CD14-positive monocyte (primary cell): ENCODE measurements around the gene AGAP1. TPM values are rescaled to one million over a fixed set of nuclear protein-coding genes. Genes with fewer than 3 reads are reported as not detected.

Experiments
- DNase-seq, 3 donors: peaks; one replicate each; pipeline ENCODE4 v3.0.0-alpha.2; 2011 to 2022
- H2AFZ ChIP-seq: 2 replicates; pipeline ENCODE4 v1.6.0; 2012; ENCODE audit warnings: mild to moderate bottlenecking, low read depth, low read length, inconsistent platforms; ENCODE audit not compliant: insufficient read depth, poor library complexity, severe bottlenecking
- H3K27ac ChIP-seq, 2 donors: 1 replicate in 1 of 2; 2 replicates in 1 of 2; pipeline ENCODE4 v1.5.1; 2012 to 2013; ENCODE audit warnings: low read length in 2 of 2, control low read depth in 1 of 2, inconsistent platforms in 1 of 2, low read depth in 1 of 2, mild to moderate bottlenecking in 1 of 2
- H3K27me3 ChIP-seq, 2 donors: one replicate each; pipeline versions ENCODE4 v1.6.0 to v1.6.1; 2011 to 2013; ENCODE audit warnings: low read length in 2 of 2; ENCODE audit not compliant: control insufficient read depth in 2 of 2, insufficient read depth in 2 of 2
- H3K36me3 ChIP-seq, 2 donors: replicated peaks in 1 of 2; 1 replicate in 1 of 2; 2 replicates in 1 of 2; pipeline versions ENCODE4 v1.5.1 to v1.6.1; 2012 to 2013; ENCODE audit warnings: low read length in 2 of 2, control low read depth in 1 of 2, inconsistent platforms in 1 of 2, mild to moderate bottlenecking in 1 of 2; ENCODE audit not compliant: insufficient read depth in 2 of 2, control insufficient read depth in 1 of 2
- H3K4me1 ChIP-seq, 2 donors: 1 replicate in 1 of 2; 2 replicates in 1 of 2; pipeline versions ENCODE4 v1.5.1 to v1.6.1; 2012 to 2013; ENCODE audit warnings: low read length in 2 of 2, control low read depth in 1 of 2, inconsistent platforms in 1 of 2, mild to moderate bottlenecking in 1 of 2, moderate library complexity in 1 of 2; ENCODE audit not compliant: insufficient read depth in 2 of 2, control insufficient read depth in 1 of 2
- H3K4me2 ChIP-seq: replicated peaks from 2 replicates; pipeline ENCODE3; 2012; ENCODE audit warnings: low read length, moderate library complexity, mild to moderate bottlenecking; ENCODE audit not compliant: poor library complexity, severe bottlenecking; ENCODE audit errors: extremely low read depth
- H3K4me3 ChIP-seq, 3 experiments: fragments of 200-600 bp in 1 of 3; sonication (generic) in 1 of 3; replicated peaks in 1 of 3; 1 replicate in 2 of 3; 2 replicates in 1 of 3; pipeline ENCODE4 v1.5.1; 2011 to 2013; ENCODE audit warnings: low read length in 3 of 3, mild to moderate bottlenecking in 3 of 3, control low read depth in 2 of 3, low read depth in 2 of 3, inconsistent platforms in 1 of 3, moderate library complexity in 1 of 3
- H3K79me2 ChIP-seq: 2 replicates; pipeline ENCODE4 v1.6.0; 2012; ENCODE audit warnings: mild to moderate bottlenecking, control low read depth, inconsistent platforms, low read length, moderate library complexity; ENCODE audit not compliant: insufficient read depth
- H3K9ac ChIP-seq: 2 replicates; pipeline ENCODE4 v1.6.0; 2017; ENCODE audit warnings: low read length, mild to moderate bottlenecking; ENCODE audit not compliant: insufficient read depth, poor library complexity, severe bottlenecking
- H3K9me3 ChIP-seq, 2 donors: replicated peaks in 1 of 2; 1 replicate in 1 of 2; 2 replicates in 1 of 2; pipeline versions ENCODE4 v1.5.1 to v1.6.1; 2012 to 2013; ENCODE audit warnings: low read length in 2 of 2, control low read depth in 1 of 2; ENCODE audit not compliant: control insufficient read depth in 1 of 2, insufficient read depth in 1 of 2
- H4K20me1 ChIP-seq: 2 replicates; pipeline ENCODE4 v1.6.0; 2012; ENCODE audit warnings: mild to moderate bottlenecking, low read length, control low read depth, moderate library complexity; ENCODE audit not compliant: insufficient read depth
- H3K27ac Mint-ChIP-seq, 7 donors: one replicate each; pipeline ENCODE4 v1.8.0; 2020; ENCODE audit warnings: mild to moderate bottlenecking in 7 of 7, mixed read lengths in 7 of 7, moderate library complexity in 6 of 7, inconsistent platforms in 2 of 7
- H3K27me3 Mint-ChIP-seq, 3 donors: one replicate each; pipeline ENCODE4 v1.8.0; 2021 to 2022; ENCODE audit warnings: low read depth in 3 of 3, mild to moderate bottlenecking in 3 of 3, mixed read lengths in 3 of 3, moderate library complexity in 3 of 3, inconsistent platforms in 1 of 3
- H3K36me3 Mint-ChIP-seq, 2 donors: one replicate each; pipeline ENCODE4 v1.8.0; 2020; ENCODE audit warnings: mixed read lengths in 2 of 2, inconsistent platforms in 1 of 2, mild to moderate bottlenecking in 1 of 2
- H3K4me1 Mint-ChIP-seq: one replicate; pipeline ENCODE4 v1.8.0; 2020; ENCODE audit warnings: mild to moderate bottlenecking, mixed read lengths
- H3K4me3 Mint-ChIP-seq, 2 donors: one replicate each; pipeline ENCODE4 v1.8.0; 2020; ENCODE audit warnings: mild to moderate bottlenecking in 2 of 2, mixed read lengths in 2 of 2, moderate library complexity in 1 of 2
- H3K9me3 Mint-ChIP-seq, 7 donors: one replicate each; pipeline ENCODE4 v1.8.0; 2020 to 2022; ENCODE audit warnings: mixed read lengths in 7 of 7, mild to moderate bottlenecking in 6 of 7, moderate library complexity in 6 of 7, inconsistent platforms in 2 of 7
- CTCF ChIP-seq: fragments of 200-600 bp; IDR thresholded peaks from one replicate; pipeline ENCODE4 v1.8.0; 2022; ENCODE audit warnings: antibody characterized with exemption, mild to moderate bottlenecking
- WGBS: methylation state at CpG from one replicate; pipeline ENCODE4 v1.1.5; 2013; ENCODE audit warnings: missing lambda C conversion rate; ENCODE audit not compliant: insufficient coverage; 5-methylcytosine and 5-hydroxymethylcytosine counted together
- intact Hi-C, 2 donors: fragments of 100-400 bp; cut with micrococcal nuclease; formaldehyde crosslinking; loops; one replicate each; pipeline versions ENCODE4 v1.15.0 to v1.15.1; 2023
- polyA plus RNA-seq, 3 donors: library from polyadenylated mRNA; depleted of rRNA in 1 of 3; unstranded in 2 of 3; stranded (reverse) in 1 of 3; fragments of 300-500 nt in 2 of 3; fragments of >200 nt in 1 of 3; fragmentation: Illumina TruSeq in 2 of 3; gene quantifications; 1 replicate in 2 of 3; 2 replicates in 1 of 3; pipeline ENCODE4 v1.2.3, GENCODE V29; 2012 to 2021

Gene AGAP1
- polyA plus RNA-seq, 3 donors: 0.12 TPM; not detected in 2

DNA sequence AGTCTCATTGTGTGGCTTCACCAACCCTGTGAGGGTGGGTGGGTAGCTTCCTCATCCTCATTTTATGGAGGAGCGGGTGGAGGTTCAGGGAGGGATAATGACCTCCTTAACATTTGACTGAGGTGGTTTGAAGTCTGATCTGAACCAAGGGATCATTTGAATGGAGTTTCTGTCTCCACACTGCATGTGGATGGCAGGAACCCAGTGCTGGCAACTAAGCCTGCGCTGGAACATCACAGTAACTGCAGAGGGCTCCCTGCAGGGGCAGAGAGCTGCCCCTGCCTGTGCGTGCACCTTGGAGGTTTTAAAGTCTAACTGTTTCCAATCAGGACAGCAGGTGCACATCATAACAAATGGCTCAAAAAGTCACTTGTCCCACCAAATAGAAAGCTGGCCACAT, 3.3 kb downstream of the AGAP1 start:
- Histone ChIP-seq H3K27ac (no peak overlapping the region), H4K20me1 (no peaks in the 10 kb centered on the region), H3K4me1 (no peaks in the 10 kb centered on the region), H3K79me2 (no peaks in the 10 kb centered on the region), H3K4me3 (no peak overlapping the region), H3K27me3 (peaks cover 37 to 58% of the 10 kb centered on the region in 2 donors), H2AFZ (no peak overlapping the region), H3K36me3 (no peaks in the 10 kb centered on the region), H3K9me3 (peaks cover 0 to 30% of the 10 kb centered on the region in 2 donors), H3K4me2 (no peak overlapping the region), H3K9ac (no peak overlapping the region)
- peaks cover 6% of the 10 kb centered on the region for H3K4me1 Mint-ChIP-seq
- DNase-seq: no peak
- H3K27me3 Mint-ChIP-seq: peaks cover 60 to 77% (median 68%) of the 10 kb centered on the region in 3 donors
- intact Hi-C loops: no loop called here
- no peak for TF ChIP-seq CTCF
- H3K36me3 Mint-ChIP-seq: peaks cover 0 to 2% of the 10 kb centered on the region in 2 donors
- peak overlapping the region in 1 of 2 donors; percentile 21 for H3K4me3 Mint-ChIP-seq
- WGBS: 77% methylated on average over 3 of the region's 3 CpGs
- peaks cover 4 to 14% (median 9%) of the 10 kb centered on the region in 7 donors for H3K9me3 Mint-ChIP-seq
- H3K27ac Mint-ChIP-seq: no peak overlapping the region

DNA sequence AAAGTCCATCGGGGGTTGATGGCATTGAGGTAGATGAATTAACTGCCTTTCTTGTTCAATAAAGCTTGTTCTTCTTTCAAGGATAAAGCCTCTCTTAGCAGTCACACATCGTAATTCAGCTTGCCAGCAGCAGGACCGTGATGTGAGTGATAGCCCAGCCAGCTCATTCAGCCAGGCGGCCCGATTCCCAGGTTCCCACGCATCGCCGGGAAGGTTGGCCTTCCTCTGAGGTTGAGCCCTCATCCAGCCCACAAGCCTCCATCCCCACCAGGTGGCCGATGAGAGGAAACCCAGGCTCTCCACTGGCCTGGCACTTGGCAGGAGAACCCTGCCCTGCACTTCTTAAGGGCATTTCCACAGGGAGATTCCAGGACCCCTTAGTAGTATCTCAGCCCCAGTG, 4.7 kb downstream of the AGAP1 start:
- no peaks in the 10 kb centered on the region for H3K36me3 Mint-ChIP-seq
- no peak overlapping the region for H3K4me3 Mint-ChIP-seq
- Histone ChIP-seq H3K4me2 (no peak overlapping the region), H3K9me3 (peaks cover 0 to 22% of the 10 kb centered on the region in 2 donors), H2AFZ (no peak overlapping the region), H3K4me1 (no peaks in the 10 kb centered on the region), H3K27ac (no peak overlapping the region), H3K9ac (no peak overlapping the region), H3K36me3 (no peaks in the 10 kb centered on the region), H4K20me1 (no peaks in the 10 kb centered on the region), H3K4me3 (no peak overlapping the region), H3K79me2 (no peaks in the 10 kb centered on the region), H3K27me3 (peaks cover 26 to 59% of the 10 kb centered on the region in 2 donors)
- H3K27me3 Mint-ChIP-seq: peaks cover 58 to 77% (median 69%) of the 10 kb centered on the region in 3 donors
- H3K27ac Mint-ChIP-seq: no peak overlapping the region
- no peak for TF ChIP-seq CTCF
- H3K9me3 Mint-ChIP-seq: peaks cover 0 to 4% (median 1%) of the 10 kb centered on the region in 7 donors
- no peak for DNase-seq
- intact Hi-C loops: no loop called here
- H3K4me1 Mint-ChIP-seq: peaks cover 2% of the 10 kb centered on the region
- WGBS: 87% methylated on average over 7 of the region's 9 CpGs
